IPS DF 4.7 (cell line): ENCODE data around the gene IDH3B.

Experiments used
- DNase-seq: peaks from one replicate; pipeline ENCODE4 v3.0.0-alpha.2; 2013; ENCODE audit warnings: low spot score; ENCODE audit errors: extremely low read depth

Gene IDH3B

GRCh38 chr20:2624190-2624589 is 39.8 kb downstream of the IDH3B start:
- DNase-seq: no peak

- no peak for DNase-seq
Measured at GRCh38 chr20:2619961-2620595, 43.9 kb downstream of the IDH3B start.

DNA sequence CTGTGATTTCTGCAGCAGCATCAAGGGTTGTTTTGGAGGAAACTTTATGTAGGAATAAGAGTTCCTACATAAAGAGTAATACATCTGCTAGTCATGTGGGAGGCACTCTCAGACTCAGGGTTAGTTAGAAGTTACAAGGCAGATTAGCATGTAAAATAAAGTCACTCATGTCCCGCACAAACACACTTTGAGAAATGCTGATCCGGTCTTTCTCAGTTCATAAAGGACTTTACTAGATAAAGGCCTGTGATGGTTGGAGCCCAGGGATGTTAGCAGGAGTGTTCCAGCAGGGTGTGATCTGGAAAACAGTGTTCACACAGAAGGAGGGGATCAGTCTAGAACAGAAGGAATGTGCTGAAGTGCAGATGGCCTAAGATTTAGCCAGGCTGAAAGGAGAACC is 44.7 kb downstream of the IDH3B start:
- no peak for DNase-seq

- DNase-seq: no peak
Measured at GRCh38 chr20:2618815-2619214, 45.2 kb downstream of the IDH3B start.

GRCh38 chr20:2617099-2617714 is 46.8 kb downstream of the IDH3B start:
- DNase-seq: no peak

GRCh38 chr20:2616634-2617033 is 47.4 kb downstream of the IDH3B start:
- no peak for DNase-seq

DNA sequence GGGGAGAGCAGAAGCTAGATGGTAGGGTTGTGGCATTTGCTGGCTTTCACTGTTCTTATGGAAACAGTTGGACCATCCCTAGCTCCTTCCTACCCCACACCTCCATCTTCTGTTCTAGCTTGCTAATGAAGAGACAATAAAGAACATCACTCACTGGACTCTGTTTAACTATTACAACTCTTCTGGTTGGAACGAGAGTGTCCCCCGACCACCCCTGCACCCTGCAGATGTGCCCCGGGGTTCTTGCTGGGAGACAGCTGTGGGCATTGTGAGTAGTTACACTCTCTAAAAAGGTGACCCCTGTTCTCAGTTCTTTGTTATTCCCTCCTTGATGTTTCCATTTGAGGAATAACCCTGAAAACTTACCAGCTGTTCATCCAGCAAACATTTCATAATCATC is 51.9 kb downstream of the IDH3B start:
- DNase-seq: no peak

- no peak for DNase-seq
Measured at GRCh38 chr20:2610941-2611720, 52.9 kb downstream of the IDH3B start.

- no peak for DNase-seq
Measured at GRCh38 chr20:2610326-2610725, 53.7 kb downstream of the IDH3B start.
